ENCODE results near the gene IL5RA.

GRCh38 chr3:3027976-3028567 is 82.1 kb downstream of the IL5RA start:
- TF ChIP-seq RARB (CRISPR knock-in tag; IDR thresholded peaks at IDR 0.05), result no peak
- no peak for TF ChIP-seq ZNF70 (CRISPR knock-in tag; IDR thresholded peaks at IDR 0.05)
- TF ChIP-seq PATZ1 (CRISPR knock-in tag; IDR thresholded peaks at IDR 0.05; ENCODE audit: borderline replicate concordance), result no peak
- no peak for TF ChIP-seq CSRNP3 (CRISPR knock-in tag; IDR thresholded peaks at IDR 0.05)

Measured in SK-N-SH treated with all-trans-retinoic acid at 6 μM for 48 hours (cell line).